Measurements from ENCODE around the gene THRAP3. TPM values are rescaled to one million over a fixed set of nuclear protein-coding genes. Genes with fewer than 3 reads are reported as not detected.

THRAP3 gene
- total RNA-seq, 1 donor from 2014 or later: 147 TPM

- intact Hi-C loops (cut with micrococcal nuclease): no loop called here
Measured at GRCh38 chr1:36351227-36351977, 127.2 kb downstream of the THRAP3 start.

DNA sequence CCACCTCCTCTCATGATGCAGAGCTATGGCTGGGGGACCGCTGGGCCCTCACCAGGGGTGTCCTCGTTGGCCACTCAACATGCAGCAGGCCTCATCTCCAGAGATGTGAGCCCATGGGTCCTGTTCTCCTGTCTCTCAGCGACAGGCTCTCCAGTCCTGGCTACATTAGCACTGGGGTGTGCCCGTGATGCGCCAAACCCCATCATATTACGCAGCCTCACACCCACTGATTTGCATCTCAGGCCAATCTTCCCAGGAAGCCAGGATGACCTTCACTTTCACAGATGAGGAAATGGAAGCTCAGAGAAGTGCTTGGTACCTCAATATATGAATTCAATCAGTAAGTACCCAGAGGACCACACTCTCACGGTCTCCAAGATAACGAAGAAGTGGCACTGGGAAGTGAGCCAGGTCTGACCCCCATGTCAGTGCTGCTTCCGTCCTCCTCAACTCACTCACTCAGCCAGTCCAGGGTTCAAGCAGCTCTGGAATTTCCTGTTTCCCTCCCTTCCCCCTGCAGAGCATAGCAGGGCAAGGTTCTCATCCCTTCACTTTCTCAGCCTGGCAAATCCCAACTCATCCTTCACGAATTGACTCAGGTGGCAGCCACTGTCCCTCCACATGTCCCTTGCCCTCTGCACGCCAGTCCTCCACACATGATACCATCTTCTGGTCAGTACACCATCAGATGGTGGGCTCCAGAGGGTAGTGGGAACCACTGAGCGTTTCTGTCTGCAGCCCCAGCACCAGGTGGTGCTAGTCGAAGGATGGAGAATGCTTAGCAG lies 128.1 kb downstream of the THRAP3 start:
- intact Hi-C loops (cut with micrococcal nuclease): no loop called here

DNA sequence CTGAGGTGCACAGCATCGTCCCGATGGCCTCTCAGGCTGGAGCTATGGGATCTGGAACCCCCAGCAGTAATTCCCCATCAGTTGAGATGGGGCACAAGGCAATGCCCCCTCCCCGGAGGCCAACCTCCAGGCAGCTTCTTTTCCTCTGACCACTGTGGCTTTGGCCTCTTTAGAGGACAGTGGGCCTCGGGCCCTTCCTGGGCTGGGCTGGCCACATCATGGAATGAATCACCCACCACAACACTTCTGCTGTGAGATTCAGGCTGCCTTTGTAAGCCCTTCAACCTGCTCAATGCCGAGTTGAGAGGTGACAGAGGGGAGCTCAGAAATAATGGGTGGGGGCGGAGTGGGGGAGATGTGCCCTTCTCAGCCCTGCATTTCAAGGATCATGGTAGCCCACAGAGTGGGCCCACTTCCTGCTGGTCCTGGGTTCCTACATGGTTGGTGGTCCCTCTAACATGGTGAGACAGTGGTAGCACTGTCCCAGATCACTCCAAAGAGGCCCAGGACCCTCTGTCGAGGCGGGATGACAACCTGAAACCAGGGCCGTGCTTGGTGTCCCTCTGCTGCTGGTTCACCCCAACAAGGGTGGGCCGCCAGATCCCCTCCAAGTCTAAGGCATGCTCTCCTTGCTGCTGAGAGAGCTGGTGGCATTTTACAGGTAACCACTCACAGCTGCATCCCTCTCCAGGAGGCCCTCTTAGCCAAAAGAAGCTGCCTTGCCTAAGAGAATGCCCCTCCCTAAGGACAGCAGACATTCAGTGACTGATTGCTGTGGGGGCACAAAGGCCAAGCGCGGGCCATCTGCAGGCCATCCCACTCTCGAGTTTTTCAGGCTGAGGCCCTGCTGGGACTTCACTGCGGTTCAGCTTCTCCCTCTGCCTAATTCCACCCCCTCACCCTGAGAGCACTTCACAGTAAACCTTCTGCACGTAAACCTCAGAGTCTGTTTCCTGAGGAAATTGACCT lies 129.0 kb downstream of the THRAP3 start:
- intact Hi-C loops (cut with micrococcal nuclease): no loop called here

DNA sequence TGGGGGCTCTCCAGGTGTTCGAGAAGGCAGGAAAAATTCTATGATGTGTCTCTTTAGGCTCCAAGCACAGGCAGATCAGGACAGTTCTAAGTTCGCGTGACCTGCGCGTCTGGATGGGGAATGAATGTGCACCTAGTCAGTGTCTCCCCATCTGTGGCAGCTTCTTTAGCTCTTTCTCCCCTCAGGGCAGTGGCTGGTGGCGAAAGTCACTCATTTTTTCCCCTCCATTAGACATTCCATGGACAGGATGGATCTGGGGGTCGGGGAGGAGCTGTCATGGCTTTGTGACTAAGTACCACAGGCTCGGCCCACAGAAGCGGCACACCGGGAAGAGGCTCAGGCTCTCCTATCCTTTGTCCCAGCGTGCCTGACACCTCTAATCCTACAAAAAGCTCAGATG lies 130.2 kb downstream of the THRAP3 start:
- intact Hi-C loops (cut with micrococcal nuclease): no loop called here

Other genes starting within 250 kb of the THRAP3 start
- gene TEKT2, start 140.3 kb upstream of the THRAP3 start, total RNA-seq: not detected in 2 replicates
- gene ADPRS, start 135.6 kb upstream of the THRAP3 start, total RNA-seq: 22.5 and 25.6 TPM in 2 replicates
- not detected in 2 replicates for gene COL8A2, start 99.2 kb upstream of the THRAP3 start, total RNA-seq
- gene TRAPPC3, start 75.0 kb upstream of the THRAP3 start, total RNA-seq: 61.7 and 63.6 TPM in 2 replicates
- gene MAP7D1, start 68.3 kb upstream of the THRAP3 start, total RNA-seq: 212 TPM in 2 replicates
- 6.7 and 7.6 TPM in 2 replicates for gene SH3D21, start 81.9 kb downstream of the THRAP3 start, total RNA-seq
- gene EVA1B, start 99.2 kb downstream of the THRAP3 start, total RNA-seq: 8.3 and 9.0 TPM in 2 replicates
- 48.7 and 52.8 TPM in 2 replicates for gene STK40, start 161.5 kb downstream of the THRAP3 start, total RNA-seq
- 44.1 and 44.8 TPM in 2 replicates for gene LSM10, start 173.5 kb downstream of the THRAP3 start, total RNA-seq
- 0.82 and 0.89 TPM in 2 replicates for gene OSCP1, start 226.0 kb downstream of the THRAP3 start, total RNA-seq
- gene MRPS15, start 239.9 kb downstream of the THRAP3 start, total RNA-seq: 97.6 and 101 TPM in 2 replicates